ENCODE measurements around the gene RGS7. TPM values are rescaled to one million over a fixed set of nuclear protein-coding genes. Genes with fewer than 3 reads are reported as not detected.
"Not testable (repeated sequence)": the region's sequence is repeated elsewhere in the genome, so short reads cannot be mapped to it uniquely, and the experiment has no call there.

RGS7 gene
- polyA plus RNA-seq, 12 donors = 0.07 to 0.14 (median 0.09) TPM; not detected in 9

DNA sequence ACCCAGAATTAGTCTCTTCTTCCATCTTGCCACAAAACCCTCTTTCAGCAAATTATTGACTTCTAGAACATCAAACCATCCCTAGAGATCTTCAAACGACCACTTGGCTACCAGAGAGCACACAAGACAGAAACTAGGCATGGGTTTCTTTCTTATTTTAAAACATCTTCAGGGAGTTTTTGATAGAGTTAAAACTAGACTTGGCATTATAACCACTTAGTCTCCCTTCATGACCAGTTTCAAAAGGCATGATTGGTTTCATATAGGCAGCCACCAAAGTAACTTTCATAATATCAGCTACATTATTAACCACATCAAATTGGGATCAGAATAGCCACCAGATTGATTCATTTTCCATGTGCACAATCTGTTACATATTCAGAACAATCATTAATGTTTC is 376.7 kb downstream of the RGS7 start:
- DNase-seq = no peak

DNA sequence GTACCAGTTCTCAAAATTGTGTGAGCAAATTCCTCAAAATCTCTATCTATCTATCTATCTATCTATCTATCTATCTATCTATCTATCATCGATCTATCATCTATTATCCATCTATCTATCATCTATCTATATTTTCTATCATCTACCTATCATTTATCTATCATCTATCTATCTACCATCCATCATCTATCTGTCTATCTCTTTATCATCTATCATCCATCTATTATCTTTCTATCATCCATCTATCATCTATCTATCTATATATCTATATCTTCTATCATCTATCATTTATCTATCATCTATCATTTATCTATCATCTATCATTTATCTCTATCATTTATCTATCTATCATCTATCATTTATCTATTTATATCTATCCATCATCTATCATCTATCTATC is 380.3 kb downstream of the RGS7 start:
- DNase-seq = no peak

DNA sequence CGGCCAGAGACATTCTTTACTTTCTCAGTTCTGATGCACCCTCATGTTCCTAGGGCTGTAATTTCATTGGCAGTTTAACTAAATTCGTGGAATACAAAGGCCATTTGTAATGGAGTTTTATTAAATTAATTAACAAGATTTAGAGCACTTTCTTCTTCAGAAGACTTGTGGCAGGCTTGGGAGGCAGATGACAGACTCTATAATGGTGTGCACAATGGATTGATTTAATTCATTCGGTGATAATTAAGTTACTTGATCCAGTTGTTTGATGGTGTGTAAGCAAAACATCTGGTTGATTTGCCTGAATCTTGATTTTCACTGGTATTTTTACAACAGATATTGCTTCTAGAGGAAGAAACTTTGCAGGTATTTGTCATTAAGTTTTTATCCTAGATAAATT is 383.1 kb downstream of the RGS7 start:
- DNase-seq = no peak

DNA sequence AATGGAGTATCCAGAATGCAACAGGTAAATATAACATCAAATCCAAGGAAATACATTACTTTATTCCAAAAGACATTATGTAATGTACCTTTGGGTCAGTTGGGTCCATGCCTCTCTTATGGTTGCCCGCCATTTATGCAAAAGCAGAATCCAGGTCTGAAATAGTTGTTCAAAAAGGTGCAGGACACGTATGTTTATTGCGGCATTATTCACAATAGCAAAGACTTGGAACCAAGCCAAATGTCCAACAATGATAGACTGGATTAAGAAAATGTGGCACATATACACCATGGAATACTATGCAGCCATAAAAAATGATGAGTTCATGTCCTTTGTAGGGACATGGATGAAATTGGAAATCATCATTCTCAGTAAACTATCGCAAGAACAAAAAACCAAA is 384.9 kb downstream of the RGS7 start:
- not testable (repeated sequence) for DNase-seq

DNA sequence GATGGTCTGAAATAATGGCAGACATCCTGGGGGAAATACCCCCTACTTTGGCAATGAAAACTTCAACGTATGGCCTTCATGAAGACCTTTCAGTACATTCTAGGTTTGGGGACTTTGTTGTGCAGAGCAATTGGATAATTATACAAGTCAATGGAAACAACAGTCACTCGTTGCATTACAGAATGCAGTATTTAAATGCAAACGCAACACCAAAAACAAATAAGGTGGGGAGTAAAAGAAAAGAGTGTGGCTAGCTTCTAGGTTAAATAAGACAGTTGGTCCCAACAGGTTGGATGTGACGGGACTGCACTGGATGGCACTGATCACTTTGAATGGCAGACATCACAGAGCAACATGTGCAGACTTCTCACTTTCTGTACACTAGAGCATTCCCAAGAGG is 386.8 kb downstream of the RGS7 start:
- no peak for DNase-seq

DNA sequence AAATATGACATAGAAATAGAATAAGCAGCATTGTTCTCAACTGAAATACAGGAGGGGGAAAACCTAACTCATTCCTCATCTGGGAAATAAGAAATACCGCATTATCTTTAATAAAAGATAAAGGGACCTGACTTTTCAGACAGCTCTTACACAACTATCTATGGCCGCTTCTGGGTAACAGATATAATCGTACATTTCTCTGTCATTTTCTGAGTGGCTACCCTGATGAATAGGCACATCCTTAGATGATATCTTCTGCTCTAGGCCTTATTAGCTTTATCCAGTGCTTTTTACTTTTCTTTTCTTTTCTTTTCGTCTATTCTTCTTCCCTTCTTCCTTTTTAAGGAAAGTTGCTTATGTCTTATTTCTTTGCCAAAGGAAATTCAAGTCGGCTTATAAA is 388.1 kb downstream of the RGS7 start:
- no peak for DNase-seq

DNA sequence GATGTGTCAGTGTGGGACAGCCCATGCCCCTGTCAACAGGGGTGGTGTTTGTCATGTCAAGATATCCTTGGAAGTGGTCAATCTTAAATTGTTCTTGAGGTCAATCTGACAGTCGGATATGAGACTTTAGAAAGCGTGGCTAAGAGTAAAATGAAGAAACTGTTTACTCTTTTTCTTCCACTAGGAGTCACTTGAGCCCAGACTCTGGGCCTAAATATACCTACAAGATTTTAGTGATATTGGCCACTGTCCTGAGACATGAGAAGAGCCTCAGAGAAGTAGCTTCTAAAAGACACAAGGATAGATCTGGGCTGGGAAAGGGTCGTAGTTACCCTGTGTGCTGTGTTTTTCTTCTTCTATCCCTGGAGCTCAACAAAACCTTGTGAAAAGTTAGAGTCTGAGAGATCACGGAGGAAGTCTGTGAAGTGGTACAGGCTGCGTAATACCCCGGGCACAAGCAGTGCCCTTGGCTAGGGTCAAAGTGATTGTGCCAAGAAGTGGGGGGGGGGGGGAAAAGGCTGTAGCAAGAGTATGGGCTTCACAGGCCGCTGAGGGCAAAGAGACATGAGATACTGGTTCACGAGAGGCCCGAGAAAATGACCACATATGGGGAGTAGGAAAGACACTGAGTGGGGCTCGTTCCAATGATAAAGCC is 389.8 kb downstream of the RGS7 start:
- DNase-seq = no peak

DNA sequence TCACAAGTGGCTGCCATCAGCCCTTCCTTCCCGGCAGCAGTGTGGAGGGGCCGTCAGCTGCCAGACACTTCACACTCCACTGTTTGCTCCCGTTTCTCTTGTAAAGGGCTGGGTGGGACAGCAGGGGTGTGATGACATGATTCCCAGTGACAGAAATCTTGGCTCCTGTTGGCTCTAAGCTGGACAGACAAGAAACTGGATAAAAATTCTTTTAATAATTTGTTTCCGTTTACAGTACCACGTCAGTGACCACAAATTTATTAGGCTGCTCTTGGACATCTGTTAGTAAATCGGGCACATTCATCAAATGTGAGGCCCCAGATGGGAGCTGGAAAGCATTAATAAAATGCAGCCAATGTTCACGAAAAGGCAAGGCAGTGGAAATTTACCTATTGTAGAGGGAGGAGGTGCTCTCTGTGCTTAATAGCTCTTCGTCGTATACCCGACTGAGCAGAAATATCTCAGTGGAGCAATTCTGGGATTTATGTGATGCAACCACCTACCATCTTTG is 391.4 kb downstream of the RGS7 start:
- DNase-seq = no peak

DNA sequence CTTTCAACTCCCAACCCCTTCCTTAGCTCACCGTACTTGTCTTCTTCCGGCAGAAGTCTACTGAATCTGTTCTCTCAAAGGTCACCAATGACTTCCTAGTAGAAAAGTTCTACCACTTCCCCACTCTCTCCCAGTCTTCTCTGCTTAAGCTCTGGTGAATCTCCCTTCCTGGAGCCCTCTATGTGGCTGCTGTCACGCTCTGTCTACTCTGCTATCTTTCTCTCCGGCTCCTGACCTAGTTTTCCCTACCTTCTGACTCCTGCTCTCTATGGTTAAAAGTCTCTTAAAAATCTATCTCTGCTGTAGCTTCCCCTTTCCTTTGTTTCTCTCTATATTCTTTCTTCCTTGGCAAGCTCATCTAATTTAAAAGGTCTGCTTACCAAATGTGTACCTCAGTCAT is 394.9 kb downstream of the RGS7 start:
- DNase-seq = no peak

DNA sequence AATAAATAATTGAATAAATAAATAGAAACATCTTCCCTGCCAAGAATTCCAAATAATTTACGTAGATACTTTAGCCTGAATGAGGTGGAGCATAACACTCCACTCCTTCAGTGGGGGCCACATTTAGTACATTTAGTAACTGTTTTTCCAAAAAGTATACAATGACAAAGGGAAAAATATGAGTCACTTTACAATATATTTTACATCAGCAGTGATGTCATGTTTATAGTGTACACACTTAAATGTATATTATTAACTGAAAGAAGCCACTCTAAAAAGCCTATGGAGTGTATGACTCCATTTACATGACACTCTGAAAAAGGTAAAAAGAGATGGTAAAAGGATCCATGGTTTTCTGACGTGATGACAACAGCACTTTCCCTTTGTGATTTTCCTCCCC is 400.6 kb downstream of the RGS7 start:
- DNase-seq = no peak

DNA sequence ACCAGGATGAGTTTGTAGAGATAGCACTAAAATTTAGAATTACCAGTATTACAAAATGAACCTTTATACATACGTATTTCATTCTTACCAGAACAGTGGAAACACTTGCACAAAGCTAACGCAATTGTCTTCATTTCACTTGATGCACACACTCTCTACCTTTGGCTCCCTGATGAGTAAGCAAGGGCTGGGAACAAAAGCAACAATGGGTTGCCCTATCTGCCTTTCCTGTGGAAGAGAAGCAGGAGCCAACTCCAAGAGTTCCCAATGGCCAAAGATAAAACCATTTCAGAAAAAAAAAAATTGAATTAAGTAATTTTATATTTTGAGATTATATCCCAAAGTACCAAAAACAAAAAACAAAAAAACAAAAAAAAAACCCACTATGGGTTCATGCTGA is 401.0 kb downstream of the RGS7 start:
- no peak for DNase-seq

DNA sequence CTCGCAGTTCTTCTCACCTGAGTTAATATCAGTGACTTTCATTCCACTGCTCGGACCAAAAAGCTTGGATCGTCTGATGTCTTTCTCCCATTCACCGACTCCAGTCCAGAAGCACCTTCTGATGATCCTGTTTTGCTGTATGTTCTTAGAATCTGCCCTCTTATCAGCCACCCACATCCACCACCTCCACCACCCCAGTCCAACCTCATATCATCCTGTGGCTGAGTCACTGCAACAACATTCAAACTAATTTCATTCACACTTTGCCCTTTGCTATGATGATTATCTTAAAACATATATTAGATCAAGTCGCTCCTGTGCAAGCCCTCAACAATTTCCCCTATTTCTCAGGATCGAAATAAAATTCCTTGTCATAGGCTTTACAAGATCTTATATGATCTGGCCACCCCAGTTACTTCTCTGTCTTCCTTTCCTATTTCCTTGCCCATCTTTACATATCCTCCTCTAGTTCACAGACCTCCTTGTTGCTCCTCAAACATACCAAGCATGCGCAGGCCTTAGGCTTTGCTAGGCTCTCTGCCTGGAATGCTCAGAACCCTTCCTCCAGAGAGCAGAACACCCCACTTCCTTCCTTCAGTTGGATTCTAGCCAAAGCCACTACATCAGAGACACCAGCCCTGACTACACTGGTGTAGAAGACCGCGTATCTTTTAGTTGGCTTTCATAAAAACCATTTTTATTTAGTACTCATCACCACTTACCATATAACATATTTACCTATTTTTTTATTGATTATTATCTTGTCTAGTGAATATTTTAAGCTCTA is 409.4 kb downstream of the RGS7 start:
- DNase-seq = no peak

DNA sequence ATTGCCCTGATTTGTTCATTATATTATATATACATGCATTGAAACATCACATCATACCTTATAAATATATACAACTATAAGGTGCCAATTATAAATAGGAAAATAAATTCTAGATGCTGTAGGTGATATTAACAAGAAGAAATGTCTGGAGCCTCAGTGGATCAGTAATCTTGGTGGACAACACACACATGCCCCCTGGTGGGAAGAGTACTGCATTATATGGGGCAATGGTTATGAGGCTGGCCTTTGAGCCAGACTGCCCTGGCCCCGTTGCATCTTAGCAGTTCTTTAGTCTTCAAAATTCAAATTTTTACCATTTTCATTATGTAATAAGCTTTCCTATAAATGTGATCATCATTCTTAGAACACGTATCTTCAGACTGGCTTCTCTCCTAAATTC is 410.1 kb downstream of the RGS7 start:
- peak; percentile 5 for DNase-seq

DNA sequence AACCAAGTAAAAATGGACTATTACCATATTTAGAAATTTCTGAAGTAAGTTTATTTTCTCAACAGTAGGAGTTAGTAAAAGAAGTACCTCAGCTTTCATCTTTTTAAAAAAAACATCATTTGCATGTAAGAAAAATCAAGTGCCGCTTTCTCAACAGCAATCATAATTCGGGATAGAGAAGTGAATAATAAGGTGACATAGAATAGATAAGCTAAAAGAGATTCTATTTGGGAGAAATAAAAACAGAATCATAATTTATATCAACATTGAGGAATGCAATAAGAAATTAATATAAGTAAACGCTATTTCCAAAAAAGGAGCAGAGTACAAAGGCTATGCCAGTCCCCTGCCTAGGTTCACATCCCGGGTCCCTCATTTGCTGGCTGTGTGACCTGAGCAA is 414.1 kb downstream of the RGS7 start:
- no peak for DNase-seq

DNA sequence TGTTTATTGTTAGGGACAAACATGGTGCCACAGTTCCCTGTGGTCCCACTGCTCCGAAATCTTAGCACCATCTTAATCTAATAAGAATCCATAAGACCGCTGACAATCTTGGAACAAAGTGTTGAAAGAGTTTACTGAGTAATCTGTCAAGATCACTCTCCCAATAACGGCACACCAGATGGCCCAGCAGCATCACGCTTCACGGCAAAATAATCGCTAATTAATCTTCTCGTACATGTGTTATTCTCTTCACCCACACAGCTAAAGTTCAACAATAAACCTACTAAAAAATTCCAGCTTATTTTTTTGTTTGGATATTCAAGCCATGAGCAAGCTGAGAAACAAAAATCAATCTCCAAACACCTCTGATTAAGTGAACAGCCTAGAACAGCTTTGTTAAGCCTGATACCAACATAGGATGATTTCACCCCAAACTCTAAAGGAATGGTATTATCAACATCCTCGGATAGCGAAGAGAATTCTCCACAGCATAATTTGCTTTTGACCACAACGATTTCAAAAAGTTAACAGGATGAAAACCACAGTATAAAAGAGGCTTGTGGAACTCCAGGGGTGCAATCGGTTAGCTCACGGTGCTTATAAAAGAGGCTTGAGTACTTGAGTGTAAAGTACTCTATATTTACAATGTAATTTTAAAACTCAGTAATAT is 415.2 kb downstream of the RGS7 start:
- no peak for DNase-seq

DNA sequence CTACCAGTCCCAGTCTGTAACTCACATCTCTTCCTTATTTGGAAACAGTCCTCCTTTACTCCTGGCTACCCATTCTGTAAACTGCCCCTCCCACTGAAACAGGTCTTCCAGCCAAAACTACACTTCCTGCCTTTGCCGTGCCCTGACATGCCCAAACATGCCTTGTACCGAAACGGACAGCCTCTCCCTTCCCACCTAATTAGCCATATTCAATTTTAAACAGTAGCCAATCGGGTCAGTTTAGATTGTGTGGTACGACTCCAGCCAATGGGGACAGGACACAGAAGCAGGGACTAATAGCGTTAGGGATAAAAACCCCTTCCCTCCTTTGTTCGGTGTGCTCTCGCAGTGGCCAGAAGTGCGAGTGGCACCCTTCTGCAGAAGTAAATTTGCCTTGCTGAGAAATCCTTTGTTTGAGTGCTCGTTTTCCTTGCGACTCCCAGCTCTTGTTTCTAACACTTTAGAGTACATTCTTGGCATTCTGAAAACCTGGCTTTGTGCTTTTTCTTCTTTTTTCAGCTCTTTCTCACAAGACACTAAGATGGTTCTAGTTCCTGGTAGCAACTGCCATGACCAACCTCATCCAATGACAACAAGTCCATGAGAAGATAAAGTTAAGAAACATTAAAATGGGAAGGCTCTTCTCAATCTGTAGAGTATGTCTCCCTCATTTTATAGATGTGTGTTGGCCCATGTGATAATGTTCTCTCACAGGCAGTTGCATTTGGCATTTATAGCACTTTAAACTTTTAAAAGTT is 419.9 kb downstream of the RGS7 start:
- DNase-seq = no peak

DNA sequence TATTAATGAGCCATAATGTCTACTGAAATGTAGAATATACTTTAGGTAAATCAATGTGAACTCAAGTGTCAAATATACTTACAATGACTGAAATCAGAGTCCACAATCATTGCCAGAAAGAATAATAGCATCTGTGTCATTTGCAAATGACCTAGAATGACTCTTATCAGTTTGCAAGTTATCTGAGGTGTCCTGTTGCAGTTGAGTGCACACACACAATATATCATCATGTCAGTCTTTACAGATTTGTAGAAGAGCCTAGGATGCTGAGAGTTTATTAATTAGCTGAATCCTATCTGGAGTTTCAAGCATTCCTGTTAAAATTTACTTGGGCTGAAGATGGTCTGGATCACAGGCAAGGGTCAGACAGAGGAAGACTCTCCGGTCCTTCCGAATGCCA is 421.1 kb downstream of the RGS7 start:
- no peak for DNase-seq

DNA sequence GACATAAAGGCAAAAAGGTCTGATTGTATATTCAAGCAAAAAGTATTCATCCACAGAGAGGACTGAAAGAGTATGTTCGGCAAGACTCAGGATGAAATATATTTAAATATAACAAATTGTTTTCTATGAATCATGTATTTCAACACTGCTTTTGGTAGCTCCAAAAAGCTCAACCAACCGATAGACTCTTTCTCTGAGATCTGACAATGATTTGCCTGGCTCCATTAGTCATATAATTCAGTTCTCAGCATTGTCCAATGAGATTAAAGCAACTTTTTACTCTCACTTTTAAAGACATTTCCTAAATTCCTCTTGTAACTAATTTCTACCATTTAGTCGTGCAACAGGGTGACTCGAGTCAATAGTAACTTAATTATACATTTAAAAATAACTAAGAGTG is 426.0 kb downstream of the RGS7 start:
- no peak for DNase-seq

DNA sequence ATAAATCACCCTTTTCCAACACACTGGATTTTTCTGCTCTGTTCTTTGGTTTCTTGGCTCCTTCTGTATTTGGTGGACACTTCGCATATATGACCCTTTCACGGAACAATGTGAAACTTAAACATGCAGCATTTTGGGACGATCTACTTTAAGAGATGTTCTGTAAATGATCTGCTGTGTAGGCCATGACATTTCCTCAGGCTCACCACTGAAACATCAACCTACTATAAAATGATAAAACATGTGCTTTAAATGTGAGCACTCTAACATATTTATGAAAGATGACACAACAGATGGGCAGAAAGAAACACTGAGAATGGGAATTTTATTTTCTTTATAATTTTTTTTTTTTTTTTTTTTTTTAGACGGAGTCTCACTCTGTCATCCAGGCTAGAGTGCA is 428.7 kb downstream of the RGS7 start:
- no peak for DNase-seq

DNA sequence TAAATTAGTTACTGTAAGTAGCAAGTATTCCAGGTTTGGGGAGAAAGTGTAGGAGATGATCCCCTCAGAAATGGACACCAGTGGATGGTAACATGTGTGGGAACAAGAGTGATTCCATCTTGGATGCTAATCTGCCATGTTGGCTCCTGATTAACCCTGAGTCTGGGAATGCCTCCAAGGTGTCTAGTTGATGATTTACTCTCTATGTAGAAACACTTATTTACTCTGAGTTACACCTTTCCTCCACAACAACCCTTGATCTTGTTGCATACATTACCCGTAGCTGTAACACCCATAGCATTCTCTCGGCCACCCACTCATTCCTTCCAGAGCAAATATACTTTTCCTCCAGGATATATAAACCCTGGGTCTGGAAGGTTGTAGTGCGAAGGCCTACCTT is 429.2 kb downstream of the RGS7 start:
- DNase-seq = no peak

DNA sequence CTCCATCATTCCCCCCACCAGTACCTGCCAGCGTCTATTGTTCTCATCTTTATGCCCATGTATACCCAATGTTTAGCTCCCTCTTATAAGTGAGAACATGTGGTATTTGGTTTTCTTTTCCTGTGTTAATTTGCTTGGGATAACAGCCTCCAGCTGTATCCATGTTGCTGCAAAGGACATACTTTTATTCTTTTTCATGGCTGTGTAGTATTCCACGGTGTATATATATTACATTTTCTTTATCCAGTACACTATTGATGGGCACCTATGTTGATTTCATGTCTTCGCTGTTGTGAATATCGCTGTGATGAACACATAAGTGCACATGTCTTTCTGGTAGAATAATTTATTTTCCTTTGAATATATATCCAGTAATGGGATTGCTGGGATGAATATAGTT is 431.7 kb downstream of the RGS7 start:
- no peak for DNase-seq

DNA sequence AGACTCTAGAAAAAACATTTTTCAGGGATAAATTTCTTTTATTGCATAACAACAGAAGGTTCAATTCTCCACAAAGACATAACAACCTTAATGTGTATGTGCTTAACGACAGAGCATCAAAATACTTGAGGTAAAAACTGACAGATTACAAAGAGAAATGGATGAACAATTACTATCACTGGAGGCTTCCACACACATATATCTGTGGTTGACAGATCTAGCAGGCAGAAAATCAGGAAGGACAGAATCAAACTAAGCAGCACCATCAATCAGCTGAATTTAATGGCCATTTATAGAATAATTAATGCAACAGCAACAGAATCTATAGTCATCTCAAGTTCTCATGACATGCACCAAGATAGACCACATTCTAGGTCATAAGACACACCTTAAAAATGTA is 439.0 kb downstream of the RGS7 start:
- no peak for DNase-seq

Data from muscle of arm (tissue), 12 donors.